Right kidney (tissue), 9 donors: ENCODE results near the gene XYLT2.
"Not testable (repeated sequence)": the region's sequence is repeated elsewhere in the genome, so short reads cannot be mapped to it uniquely, and the experiment has no call there.

Source experiments
- DNase-seq: peaks from one replicate; pipeline ENCODE4 v3.0.0-alpha.2; 2016
- long read RNA-seq, 8 donors: transcript quantifications; one replicate each; lab custom pipeline, GENCODE V29; 2026

The XYLT2 gene
- long read RNA-seq, donor 1, transcript XYLT2-206 (1 exons, 2,174 nt), result major isoform, 31 of 205 reads
- long read RNA-seq, donor 1, partial matches to known transcripts, result 21 of 205 reads
- long read RNA-seq, donor 1, other reads (novel, unspliced or antisense), result 148 of 205 reads
- long read RNA-seq, donor 2, transcript XYLT2-206 (1 exons, 2,174 nt), result major isoform, 19 of 20 reads
- long read RNA-seq, donor 2, partial matches to known transcripts, result 0 of 20 reads
- long read RNA-seq, donor 2, other reads (novel, unspliced or antisense), result 0 of 20 reads
- long read RNA-seq, donor 3, transcript XYLT2-206 (1 exons, 2,174 nt), result major isoform, 16 of 17 reads
- long read RNA-seq, donor 3, partial matches to known transcripts, result 0 of 17 reads
- long read RNA-seq, donor 3, other reads (novel, unspliced or antisense), result 0 of 17 reads
- long read RNA-seq, donor 4, transcript XYLT2-206 (1 exons, 2,174 nt), result major isoform, 26 of 27 reads
- long read RNA-seq, donor 4, partial matches to known transcripts, result 0 of 27 reads
- long read RNA-seq, donor 4, other reads (novel, unspliced or antisense), result 0 of 27 reads
- long read RNA-seq, donor 5, transcript XYLT2-206 (1 exons, 2,174 nt), result major isoform, 43 of 47 reads
- long read RNA-seq, donor 5, partial matches to known transcripts, result 0 of 47 reads
- long read RNA-seq, donor 5, other reads (novel, unspliced or antisense), result 0 of 47 reads
- long read RNA-seq, donor 6, transcript XYLT2-206 (1 exons, 2,174 nt), result major isoform, 20 of 23 reads
- long read RNA-seq, donor 6, partial matches to known transcripts, result 0 of 23 reads
- long read RNA-seq, donor 6, other reads (novel, unspliced or antisense), result 0 of 23 reads
- long read RNA-seq, donor 7, result 0 reads
- long read RNA-seq, donor 8, transcript XYLT2-206 (1 exons, 2,174 nt), result major isoform, 23 of 231 reads
- long read RNA-seq, donor 8, partial matches to known transcripts, result 110 of 231 reads
- long read RNA-seq, donor 8, other reads (novel, unspliced or antisense), result 96 of 231 reads

- peak; percentile 85 for DNase-seq
Measured at GRCh38 chr17:50345432-50346312, at the start of gene XYLT2. Gene XYLT2, plus strand, starts transcription at chr17:50346126. Its CDS starts 15 bp downstream, at chr17:50346141.

- DNase-seq, result peak; percentile 65
Measured at GRCh38 chr17:50297407-50297865, 48.5 kb upstream of the XYLT2 start.

GRCh38 chr17:50298018-50298417, 47.9 kb upstream of the XYLT2 start:
- DNase-seq, result no peak

GRCh38 chr17:50299776-50300175, 46.1 kb upstream of the XYLT2 start:
- no peak for DNase-seq

GRCh38 chr17:50300824-50301223, 45.1 kb upstream of the XYLT2 start:
- not testable (repeated sequence) for DNase-seq

GRCh38 chr17:50301891-50302584, 43.9 kb upstream of the XYLT2 start:
- DNase-seq, result no peak

GRCh38 chr17:50303051-50303450, 42.9 kb upstream of the XYLT2 start:
- DNase-seq, result no peak

- DNase-seq, result no peak
Measured at GRCh38 chr17:50303596-50303995, 42.3 kb upstream of the XYLT2 start.

- no peak for DNase-seq
Measured at GRCh38 chr17:50304781-50305404, 41.0 kb upstream of the XYLT2 start.

- no peak for DNase-seq
Measured at GRCh38 chr17:50307654-50308053, 38.3 kb upstream of the XYLT2 start.

- no peak for DNase-seq
Measured at GRCh38 chr17:50308666-50309065, 37.3 kb upstream of the XYLT2 start.

- DNase-seq, result no peak
Measured at GRCh38 chr17:50310455-50311111, 35.3 kb upstream of the XYLT2 start.

GRCh38 chr17:50311112-50311460, 34.8 kb upstream of the XYLT2 start:
- no peak for DNase-seq

- DNase-seq, result no peak
Measured at GRCh38 chr17:50311483-50311882, 34.4 kb upstream of the XYLT2 start.

- peak; percentile 47 for DNase-seq
Measured at GRCh38 chr17:50312308-50312707, 33.6 kb upstream of the XYLT2 start.

GRCh38 chr17:50314456-50315011, 31.4 kb upstream of the XYLT2 start:
- no peak for DNase-seq

GRCh38 chr17:50316016-50316587, 29.8 kb upstream of the XYLT2 start:
- DNase-seq, result no peak

- not testable (repeated sequence) for DNase-seq
Measured at GRCh38 chr17:50316660-50317059, 29.3 kb upstream of the XYLT2 start.

GRCh38 chr17:50317121-50317520, 28.8 kb upstream of the XYLT2 start:
- DNase-seq, result no peak
